HG03025 (cell line): ENCODE data around the gene UGT1A8.
"Not testable (repeated sequence)": the region's sequence is repeated elsewhere in the genome, so short reads cannot be mapped to it uniquely, and the experiment has no call there.

Experiments used
- ATAC-seq: cut with Tn5 transposase; IDR thresholded peaks from one replicate; pipeline ENCODE4 v1.9.1; 2021; ENCODE audit warnings: mild to moderate bottlenecking, moderate library complexity; ENCODE audit not compliant: unreplicated experiment, low FRiP score

UGT1A8 gene

DNA sequence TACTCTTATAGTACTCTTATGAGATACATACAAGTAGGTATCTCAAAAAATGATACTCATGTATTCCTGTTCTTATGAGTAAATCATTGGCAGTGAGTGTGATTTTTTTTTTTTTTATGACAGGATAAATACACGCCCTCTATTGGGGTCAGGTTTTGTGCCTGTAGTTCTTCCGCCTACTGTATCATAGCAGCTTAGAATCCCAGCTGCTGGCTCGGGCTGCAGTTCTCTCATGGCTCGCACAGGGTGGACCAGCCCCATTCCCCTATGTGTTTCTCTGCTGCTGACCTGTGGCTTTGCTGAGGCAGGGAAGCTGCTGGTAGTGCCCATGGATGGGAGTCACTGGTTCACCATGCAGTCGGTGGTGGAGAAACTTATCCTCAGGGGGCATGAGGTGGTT is at the start of gene UGT1A8:
Gene UGT1A8, plus strand, starts transcription at position 158 of the 400 bp plus-strand sequence. Its CDS starts 75 bp downstream, at position 233.
- not testable (repeated sequence) for ATAC-seq

DNA sequence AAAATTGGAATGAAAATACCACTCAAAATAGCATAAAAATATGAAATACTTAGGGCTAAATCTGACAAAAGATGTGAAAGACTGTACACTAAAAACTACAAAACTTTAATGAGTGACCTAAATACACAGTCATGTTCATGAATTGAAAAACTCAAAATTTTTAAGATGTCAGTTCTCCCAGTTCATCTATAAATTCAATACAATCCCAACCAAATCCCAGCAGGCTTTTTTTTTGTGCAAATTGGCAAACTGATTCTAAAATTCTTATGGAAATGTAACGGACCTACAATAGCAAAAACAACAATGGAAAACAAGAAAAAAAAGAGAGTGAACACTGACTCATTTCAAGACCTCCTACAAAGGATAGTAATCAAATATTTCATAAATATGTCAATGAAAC is 46.4 kb upstream of the UGT1A8 start:
- no peak for ATAC-seq

DNA sequence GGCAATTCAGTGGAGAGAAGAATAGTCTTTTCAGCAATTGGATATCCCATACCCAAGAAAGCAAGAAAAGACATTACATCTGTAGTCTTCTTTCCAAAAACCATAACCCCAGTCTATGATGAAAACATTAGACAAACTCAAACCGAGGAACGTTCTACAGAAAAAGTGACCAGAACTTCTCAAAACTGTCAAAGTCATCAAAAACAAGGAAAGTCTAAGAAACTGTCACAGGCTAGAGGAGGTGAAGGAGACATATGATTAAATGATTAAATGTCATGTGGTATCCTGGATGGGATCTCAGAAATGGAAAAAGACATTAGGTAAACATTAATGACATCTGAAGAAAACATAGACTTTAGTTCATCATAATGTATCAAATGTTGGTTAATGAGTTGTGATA is 46.0 kb upstream of the UGT1A8 start:
- no peak for ATAC-seq

DNA sequence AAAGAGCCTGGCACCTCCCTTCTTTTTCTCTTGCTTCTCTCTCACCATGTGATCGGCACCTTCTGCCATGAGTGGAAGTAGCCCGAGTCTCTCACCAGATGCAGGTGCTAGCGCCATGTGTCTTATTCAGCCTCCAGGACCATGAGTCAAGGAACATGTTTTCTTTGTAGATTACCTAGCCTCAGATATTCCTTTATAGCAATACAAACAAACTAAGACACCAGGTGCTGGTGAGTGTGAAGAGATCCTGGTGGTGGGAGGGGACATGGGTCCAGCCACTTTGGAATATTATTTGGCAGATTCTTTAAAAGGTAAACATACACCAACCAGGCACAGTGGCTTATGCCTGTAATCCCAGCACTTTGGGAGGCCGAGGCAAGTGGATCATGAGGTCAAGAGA is 45.0 kb upstream of the UGT1A8 start:
- no peak for ATAC-seq

DNA sequence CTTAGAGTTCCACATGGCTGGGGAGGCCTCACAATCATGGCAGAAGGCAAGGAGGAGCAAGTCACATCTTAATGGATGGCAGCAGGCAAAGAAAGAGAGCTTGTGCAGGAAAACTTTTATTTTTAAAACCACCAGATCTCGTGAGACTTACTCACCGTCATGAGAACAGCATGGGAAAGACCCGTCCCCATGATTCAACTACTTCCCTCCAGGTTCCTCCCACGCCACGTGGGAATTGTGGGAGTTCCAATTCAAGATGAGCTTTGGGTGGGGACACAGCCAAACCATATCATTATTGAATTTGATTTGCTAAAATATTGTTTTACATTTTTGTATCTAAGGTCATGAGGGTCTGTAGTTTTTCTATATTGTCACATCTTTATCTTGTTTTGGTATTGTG is 40.1 kb upstream of the UGT1A8 start:
- ATAC-seq, result not testable (repeated sequence)

DNA sequence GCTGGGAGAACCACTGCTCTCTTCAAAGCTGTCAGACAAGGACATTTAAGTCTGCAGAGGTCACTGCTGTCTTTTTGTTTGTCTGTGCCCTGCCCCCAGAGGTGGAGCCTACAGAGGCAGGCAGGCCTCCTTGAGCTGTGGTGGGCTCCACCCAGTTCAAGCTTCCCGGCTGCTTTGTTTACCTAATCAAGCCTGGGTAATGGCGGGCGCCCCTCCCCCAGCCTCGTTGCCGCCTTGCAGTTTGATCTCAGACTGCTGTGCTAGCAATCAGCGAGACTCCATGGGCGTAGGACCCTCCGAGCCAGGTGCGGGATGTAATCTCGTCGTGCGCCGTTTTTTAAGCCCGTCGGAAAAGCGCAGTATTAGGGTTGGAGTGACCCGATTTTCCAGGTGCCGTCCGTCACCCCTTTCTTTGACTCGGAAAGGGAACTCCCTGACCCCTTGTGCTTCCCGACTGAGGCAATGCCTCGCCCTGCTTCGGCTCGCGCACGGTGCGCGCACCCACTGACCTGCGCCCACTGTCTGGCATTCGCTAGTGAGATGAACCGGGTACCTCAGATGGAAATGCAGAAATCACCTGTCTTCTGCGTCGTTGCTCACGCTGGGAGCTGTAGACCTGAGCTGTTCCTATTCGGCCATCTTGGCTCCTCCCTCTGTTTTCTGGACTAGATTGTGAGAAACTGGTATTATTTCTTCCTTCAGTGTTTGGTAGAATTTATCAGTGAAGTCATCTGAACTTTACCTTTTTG is 34.0 kb upstream of the UGT1A8 start:
- not testable (repeated sequence) for ATAC-seq

DNA sequence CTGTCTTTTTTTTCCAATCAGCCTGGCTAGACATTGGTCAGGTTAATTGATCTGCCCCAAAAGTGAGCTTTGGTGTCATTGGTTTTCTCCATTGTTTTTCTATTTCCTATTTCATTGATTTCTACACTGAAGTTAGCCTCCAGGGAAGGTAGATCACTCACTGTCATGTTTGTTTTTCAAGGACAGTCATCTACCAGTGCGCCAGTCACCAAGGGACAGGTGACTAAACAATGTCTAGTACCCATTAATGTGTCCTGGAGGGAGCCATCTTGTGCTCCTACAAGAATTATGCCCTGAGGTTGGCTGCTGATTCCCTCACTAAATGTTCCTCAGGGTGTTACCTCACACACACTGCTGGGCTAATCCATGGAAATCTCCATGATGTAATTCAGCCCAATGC is 33.2 kb upstream of the UGT1A8 start:
- no peak for ATAC-seq

DNA sequence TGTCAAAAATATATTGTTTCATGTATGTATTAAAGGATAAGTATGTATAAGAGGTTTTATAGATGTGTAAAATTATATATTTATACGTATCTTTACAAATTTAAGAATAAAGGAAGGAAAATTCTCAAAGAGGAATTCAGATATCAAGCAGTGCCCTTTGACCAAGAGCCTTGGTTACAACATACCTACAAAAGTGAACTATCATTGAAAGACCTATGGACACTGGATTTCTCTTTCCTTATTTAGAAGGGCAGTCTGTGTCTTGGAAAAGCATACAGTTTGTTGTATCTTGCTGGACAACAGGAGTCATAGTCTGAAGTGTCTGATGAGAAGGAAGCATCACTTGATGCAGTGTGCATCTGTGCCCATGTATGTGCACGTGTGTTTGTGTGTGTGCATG is 29.0 kb upstream of the UGT1A8 start:
- no peak for ATAC-seq

DNA sequence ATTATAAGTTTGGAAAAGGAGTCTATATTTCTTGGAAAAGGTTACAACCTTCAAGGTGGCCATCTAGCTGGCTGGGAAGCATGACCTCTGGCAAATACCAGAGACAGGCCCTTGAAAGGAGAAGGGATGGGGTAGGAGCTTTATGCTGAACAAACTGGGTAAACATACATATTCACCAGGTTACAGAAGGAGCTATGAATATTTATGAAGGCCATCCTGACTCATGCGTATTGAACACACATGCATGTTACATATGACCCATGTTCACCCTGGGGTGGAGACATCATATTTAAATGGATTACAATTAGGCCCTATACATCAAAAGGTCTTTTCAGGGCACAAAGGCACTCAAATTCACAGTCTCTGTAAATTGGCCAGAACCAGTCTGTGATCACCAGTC is 24.7 kb upstream of the UGT1A8 start:
- ATAC-seq, result not testable (repeated sequence)

DNA sequence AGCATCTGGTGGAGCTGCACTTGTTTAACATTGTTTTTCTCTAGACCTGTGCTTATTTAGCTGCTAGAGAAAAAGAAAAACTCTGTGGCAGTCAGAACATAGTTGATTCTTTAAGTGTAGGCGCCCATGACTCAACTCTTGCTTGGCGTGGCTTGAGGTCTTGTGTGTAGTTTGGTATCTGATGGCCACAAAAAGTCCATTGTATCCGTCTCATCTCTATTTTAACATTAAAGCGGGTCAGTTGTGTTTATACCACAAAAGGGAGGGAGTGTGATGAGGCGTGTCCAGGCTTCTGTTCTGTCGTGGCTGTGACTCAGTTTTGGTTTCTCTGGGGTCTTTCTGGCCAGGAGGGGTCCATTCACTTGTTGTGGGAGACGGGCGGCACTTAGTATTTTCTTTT is 24.2 kb upstream of the UGT1A8 start:
- no peak for ATAC-seq

DNA sequence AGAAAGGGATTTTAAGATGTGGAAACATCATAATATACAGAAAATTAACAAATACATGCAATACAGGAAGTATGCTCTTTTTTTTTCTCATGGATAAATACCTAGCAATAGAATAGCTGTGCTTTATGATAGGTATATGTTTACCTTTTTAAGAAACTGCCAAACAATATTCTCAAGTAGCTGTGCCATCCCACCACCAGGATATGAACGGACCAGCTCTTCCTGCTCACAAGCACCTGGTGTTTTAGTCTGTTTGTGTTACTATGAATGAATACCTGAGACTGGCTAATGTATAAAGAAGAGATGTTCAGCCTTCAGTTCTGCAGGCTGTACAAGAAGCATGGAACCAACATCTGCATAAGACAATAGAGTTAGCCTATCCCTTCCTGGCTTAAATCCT is 19.9 kb upstream of the UGT1A8 start:
- ATAC-seq, result no peak

DNA sequence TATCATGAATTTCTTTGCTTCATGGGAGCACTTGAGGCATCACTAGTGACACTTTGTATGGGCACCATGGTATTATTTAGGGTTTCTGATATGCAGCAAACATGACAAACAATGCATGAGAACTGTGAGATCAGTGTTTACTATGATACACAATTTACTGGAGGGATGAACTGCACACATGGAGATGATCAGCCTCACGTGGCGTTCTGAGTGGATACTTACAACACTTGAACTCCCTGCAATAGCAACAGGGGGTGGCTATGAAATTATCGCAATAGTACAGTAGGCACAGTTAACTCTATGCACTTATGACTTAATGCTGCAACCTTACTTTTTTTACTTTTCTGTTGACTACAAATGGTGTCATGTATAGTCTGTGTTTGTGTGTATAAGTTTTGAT is 18.5 kb upstream of the UGT1A8 start:
- ATAC-seq, result no peak

DNA sequence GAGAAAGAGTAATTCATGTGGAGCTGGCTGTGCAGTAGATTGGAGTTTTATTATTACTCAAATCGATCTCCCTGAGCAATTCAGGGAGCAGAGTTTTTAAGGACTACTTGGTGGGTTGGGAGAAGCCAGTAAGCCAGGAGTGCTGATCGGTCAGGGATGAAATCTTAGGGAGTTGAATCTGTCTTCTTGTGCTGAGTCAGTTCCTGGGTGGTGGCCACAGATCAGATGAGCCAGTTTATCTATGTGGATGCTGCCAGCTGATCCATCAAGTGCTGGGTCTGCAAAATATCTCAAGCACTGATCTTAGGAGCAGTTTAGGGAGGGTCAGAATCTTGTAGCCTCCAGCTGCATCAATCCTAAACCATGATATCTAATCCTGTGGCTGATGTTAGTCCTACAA is 17.0 kb upstream of the UGT1A8 start:
- no peak for ATAC-seq

DNA sequence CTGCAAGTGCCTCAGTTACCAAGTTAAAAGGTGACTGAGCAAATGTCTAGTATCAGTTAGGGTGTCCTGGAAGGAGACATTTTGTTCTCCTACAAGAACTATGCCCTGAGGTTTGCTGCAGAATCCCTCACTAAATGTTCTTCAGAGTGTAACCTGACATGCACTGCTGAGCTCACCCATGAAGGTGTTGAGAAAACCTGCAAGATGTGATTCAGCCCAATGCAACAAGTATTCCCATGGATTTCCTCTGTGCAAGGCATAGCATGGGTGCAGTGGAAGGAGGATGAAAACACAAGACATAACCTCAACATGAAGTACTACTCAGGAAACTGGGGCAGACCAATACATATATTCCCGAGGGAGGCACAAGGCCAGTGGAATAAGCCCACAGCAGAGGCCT is 15.4 kb upstream of the UGT1A8 start:
- ATAC-seq, result no peak

DNA sequence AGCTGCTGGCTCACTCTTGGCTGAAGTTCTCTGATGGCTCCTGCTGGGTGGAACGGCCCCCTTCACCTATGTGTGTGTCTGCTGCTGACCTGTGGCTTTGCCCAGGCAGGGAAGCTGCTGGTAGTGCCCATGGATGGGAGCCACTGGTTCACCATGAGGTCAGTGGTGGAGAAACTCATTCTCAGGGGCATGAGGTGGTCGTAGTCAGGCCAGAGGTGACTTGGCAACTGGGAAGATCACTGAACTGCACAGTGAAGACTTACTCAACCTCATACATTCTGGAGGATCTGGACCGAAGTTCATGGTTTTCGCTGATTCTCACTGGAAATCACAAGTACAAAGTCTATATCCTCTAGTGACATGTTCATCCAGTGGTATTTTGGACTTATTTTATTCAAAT is 13.9 kb upstream of the UGT1A8 start:
- no peak for ATAC-seq

DNA sequence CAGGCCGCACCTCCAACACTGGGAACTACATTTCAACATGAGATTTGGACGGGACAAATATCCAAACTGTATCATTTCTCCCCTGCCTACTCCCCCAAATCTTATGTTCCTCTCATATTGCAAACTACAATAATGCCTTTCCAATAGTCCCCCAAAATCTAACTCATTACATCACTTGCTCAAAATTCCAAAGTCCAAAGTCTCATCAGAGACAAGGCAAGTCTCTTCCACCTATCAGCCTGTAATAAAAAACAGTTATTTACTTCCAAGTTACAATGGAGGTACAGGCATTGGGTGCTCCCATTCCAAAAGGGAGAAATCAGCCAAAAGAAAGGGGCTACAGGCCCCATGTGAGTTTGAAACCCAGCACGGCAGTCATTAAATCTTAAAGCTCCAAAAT is 12.6 kb upstream of the UGT1A8 start:
- no peak for ATAC-seq

DNA sequence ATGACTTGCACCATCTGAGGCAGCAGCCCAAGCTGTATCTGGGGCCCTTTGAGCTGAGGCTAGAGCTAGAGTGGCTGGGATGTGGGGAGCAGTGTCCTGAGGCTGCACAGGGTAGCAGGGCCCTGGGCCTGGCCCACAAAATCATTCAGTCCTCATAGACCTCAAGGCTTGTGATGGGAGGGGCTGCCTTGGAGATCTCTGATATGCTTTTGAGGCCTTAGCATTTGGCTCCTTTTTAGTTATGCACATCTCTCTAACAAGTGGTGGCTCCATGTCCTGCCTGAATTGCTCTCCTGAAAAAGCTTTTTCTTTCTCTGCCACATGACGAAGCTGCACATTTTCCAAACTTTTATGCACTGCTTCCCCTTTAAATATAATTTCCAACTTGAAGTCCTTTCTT is 11.8 kb upstream of the UGT1A8 start:
- ATAC-seq, result no peak

DNA sequence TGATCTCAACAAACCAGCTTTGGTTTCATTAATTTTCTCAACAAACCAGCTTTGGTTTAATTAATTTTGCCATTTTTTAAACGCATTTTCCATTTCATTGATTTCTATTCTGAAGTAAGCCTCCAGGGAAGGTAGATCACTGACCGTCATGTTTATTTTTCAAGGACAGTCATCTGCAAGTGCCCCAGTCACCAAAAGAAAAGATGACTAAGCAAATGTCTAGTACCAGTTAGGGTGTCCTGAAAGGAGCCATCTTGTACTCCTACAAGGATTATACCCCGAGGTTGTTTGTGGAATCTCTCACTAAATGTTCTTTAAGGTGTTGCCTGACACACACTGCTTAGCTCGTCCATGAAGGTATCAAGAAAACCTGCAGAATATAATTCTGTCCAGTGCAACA is 6.1 kb upstream of the UGT1A8 start:
- ATAC-seq, result no peak

DNA sequence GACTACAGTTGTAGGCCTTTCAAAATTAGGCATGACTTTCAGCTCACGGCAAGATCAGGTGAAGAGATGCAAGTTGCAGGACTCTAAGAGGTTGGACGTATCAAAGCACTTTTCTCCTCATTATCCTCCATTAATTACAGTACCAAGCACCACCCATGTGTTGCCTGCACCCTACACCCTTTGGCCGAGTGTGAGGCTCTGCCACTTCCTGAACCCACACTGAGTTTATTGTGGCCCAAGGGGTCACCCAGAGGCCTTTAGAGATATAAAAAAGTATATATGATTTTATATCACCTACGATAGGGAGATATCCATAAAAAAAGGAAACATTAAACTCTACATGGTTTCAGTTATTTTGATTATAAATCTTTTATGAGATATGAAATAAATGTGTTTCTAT is 2.8 kb downstream of the UGT1A8 start:
- no peak for ATAC-seq

DNA sequence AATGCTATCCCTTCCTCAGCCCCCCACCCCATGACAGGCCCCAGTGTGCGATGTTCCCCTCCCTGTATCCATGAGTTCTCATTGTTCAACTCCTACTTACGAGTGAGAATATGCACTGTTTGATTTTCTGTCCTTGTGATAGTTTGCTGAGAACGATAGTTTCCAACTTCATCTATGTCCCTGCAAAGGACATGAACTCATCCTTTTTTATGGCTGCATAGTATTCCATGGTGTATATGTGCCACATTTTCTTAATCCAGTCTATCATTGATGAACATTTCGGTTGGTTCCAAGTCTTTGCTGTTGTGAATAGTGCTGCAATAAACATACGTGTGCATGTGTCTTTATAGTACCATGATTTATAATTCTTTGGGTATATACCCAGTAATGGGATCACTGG is 4.4 kb downstream of the UGT1A8 start:
- not testable (repeated sequence) for ATAC-seq

DNA sequence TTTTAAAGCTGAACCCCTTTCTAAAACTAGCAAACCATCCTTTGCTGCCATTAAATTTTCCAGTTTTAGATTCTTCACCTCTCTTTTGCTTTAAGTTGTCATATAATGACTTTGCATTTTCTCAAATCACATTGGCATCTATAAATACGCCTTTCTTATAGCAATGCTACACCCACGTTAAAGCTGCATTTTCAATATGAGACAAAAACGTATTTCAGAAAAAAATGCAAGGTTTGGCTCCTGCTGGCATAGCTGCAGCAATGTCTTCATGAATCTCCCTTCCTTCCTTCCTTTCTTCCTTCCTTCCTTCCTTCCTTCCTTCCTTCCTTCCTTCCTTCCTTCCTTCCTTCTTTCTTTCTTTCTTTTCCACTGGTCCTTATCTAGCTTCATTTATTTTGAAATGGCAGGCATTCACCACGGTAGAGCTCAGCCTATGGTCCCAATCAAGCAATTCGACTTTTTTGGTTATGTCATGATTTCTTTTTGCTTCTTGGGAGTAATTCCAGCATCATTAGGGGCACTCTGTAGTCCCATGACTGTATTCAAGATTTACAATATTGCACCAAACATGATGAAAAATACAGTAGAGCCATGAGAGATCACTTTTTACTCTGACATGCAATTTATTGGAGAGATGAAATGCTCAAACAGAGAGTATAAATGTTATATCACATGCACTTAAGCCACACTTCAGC is 10.0 kb downstream of the UGT1A8 start:
- ATAC-seq, result no peak

DNA sequence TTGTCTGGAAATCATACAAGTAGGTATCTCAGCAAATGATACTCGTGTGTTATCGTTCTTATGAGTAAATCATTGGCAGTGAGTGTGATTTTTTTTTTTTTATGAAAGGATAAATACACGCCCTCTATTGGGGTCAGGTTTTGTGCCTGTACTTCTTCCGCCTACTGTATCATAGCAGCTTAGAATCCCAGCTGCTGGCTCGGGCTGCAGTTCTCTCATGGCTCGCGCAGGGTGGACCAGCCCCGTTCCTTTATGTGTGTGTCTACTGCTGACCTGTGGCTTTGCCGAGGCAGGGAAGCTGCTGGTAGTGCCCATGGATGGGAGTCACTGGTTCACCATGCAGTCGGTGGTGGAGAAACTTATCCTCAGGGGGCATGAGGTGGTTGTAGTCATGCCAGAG is 18.9 kb downstream of the UGT1A8 start, which contains the start of gene UGT1A10:
Gene UGT1A10, plus strand, starts transcription at position 143 of the 400 bp plus-strand sequence. Its CDS starts 75 bp downstream, at position 218.
- ATAC-seq, result not testable (repeated sequence)
